Peyer's patch (tissue), 4 donors: ENCODE results near the gene PCTP. TPM values are rescaled to one million over a fixed set of nuclear protein-coding genes. Genes with fewer than 3 reads are reported as not detected.
A peak's percentile ranks its signal among the peaks of the same experiment; 100 is the strongest.

Source experiments
- DNase-seq, 3 donors: peaks; one replicate each; pipeline ENCODE4 v3.0.0-alpha.2; 2017 to 2019
- H3K27ac ChIP-seq, 4 donors: fragments of 200-600 bp; sonication (generic); one replicate each; pipeline ENCODE4 v1.5.1; 2016 to 2019
- H3K27me3 ChIP-seq, 2 donors: fragments of 200-600 bp; sonication (generic); one replicate each; pipeline ENCODE4 v1.5.1; 2019
- H3K36me3 ChIP-seq, 3 donors: fragments of 200-600 bp; sonication (generic); one replicate each; pipeline ENCODE4 v1.5.1; 2016 to 2019
- H3K4me1 ChIP-seq, 4 donors: fragments of 200-600 bp; sonication (generic); one replicate each; pipeline ENCODE4 v1.5.1; 2016 to 2019
- H3K4me3 ChIP-seq, 4 donors: fragments of 200-600 bp; sonication (generic); 1 replicate in 3 of 4; 2 replicates in 1 of 4; pipeline ENCODE4 v1.5.1; 2016 to 2019; ENCODE audit warnings: mild to moderate bottlenecking in 1 of 4
- H3K9me3 ChIP-seq, 4 donors: fragments of 200-600 bp; sonication (generic); one replicate each; pipeline ENCODE4 v1.5.1; 2016 to 2019; ENCODE audit warnings: mild to moderate bottlenecking in 1 of 4
- POLR2A ChIP-seq, 2 donors: fragments of 450-650 bp; IDR thresholded peaks; one replicate each; pipeline ENCODE4 v1.5.1; 2017; ENCODE audit warnings: antibody characterized with exemption in 2 of 2, mild to moderate bottlenecking in 2 of 2, moderate library complexity in 2 of 2
- total RNA-seq, 4 donors: library from RNA; depleted of rRNA; stranded (reverse); fragments of >200 nt; gene quantifications; one replicate each; pipeline ENCODE4 v1.1.0, GENCODE V29; 2016
- TF ChIP-seq, protein P1 (sequence below), 6 experiments: fragments of 450-650 bp in 4 of 6; fragments of 200-600 bp in 2 of 6; sonication (generic) in 1 of 6; IDR thresholded peaks; one replicate each; pipeline ENCODE4 v1.5.1; 2017 to 2019; ENCODE audit warnings: antibody characterized with exemption in 6 of 6, mild to moderate bottlenecking in 3 of 6, moderate library complexity in 1 of 6

The PCTP gene
- 10 to 100 TPM; 16.0 to 35.5 (median 26.5) TPM for total RNA-seq

DNA sequence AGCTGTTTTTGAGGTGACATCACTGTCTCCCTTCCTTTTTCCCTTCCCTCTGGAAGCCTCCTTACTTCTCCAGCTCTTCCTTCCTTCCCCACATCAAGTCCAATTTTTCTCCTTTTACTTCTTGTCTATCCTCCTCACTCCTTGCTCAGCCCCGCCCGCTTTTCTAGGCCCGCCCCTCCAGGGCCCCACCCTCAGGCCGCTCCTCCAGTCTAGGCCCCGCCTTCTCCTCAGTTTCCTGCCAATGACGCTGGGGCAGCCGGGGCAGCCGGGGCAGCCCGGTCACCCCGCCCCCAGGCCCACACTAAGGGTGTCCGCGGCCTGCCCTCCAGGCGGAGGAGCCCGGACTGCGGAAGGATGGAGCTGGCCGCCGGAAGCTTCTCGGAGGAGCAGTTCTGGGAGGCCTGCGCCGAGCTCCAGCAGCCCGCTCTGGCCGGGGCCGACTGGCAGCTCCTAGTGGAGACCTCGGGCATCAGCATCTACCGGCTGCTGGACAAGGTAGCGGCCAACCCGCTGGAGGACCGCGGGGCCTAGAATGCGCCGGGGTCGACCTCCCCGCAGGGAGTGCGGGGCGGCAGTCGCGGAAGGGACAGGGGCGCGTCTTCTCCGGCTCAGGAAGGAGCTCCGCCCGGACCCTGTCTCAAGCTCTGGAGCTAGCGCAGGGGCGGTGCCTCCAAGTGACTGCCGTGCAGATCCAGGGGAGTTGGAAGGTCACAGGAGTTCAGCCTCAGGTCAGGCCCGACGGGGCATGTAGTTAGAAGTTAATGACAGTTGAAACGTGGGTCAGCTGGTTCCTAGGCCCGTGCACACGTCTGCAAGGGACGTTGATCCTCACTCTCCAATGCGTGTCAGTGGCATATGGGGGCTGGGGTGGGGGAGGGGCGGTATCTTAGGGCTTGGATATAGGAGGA is at the start of gene PCTP:
PCTP (plus strand) TSS at position 302 of the 908 bp plus-strand sequence; CDS start at position 355, 53 bp downstream.
- peak within 1 kb of the TSS; percentile 75 to 89 (median 80) for H3K27ac ChIP-seq
- H3K36me3 ChIP-seq, result no peaks in the 10 kb centered on the region
- TF ChIP-seq, protein P1, sequence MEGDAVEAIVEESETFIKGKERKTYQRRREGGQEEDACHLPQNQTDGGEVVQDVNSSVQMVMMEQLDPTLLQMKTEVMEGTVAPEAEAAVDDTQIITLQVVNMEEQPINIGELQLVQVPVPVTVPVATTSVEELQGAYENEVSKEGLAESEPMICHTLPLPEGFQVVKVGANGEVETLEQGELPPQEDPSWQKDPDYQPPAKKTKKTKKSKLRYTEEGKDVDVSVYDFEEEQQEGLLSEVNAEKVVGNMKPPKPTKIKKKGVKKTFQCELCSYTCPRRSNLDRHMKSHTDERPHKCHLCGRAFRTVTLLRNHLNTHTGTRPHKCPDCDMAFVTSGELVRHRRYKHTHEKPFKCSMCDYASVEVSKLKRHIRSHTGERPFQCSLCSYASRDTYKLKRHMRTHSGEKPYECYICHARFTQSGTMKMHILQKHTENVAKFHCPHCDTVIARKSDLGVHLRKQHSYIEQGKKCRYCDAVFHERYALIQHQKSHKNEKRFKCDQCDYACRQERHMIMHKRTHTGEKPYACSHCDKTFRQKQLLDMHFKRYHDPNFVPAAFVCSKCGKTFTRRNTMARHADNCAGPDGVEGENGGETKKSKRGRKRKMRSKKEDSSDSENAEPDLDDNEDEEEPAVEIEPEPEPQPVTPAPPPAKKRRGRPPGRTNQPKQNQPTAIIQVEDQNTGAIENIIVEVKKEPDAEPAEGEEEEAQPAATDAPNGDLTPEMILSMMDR (IDR thresholded peaks at IDR 0.05), result peak in 4 of 6 experiments; percentile 32 to 53 (median 44)
- TF ChIP-seq POLR2A (IDR thresholded peaks at IDR 0.05), result peak; percentile 83 to 86
- no peaks in the 10 kb centered on the region for H3K9me3 ChIP-seq
- H3K4me1 ChIP-seq, result peaks cover 0 to 16% (median 0%) of the 10 kb centered on the region in 4 donors
- H3K27me3 ChIP-seq, result no peaks in the 10 kb centered on the region
- H3K4me3 ChIP-seq, result peak within 1 kb of the TSS; percentile 71 to 78 (median 75)
- peak; percentile 85 to 96 (median 95) for DNase-seq

DNA sequence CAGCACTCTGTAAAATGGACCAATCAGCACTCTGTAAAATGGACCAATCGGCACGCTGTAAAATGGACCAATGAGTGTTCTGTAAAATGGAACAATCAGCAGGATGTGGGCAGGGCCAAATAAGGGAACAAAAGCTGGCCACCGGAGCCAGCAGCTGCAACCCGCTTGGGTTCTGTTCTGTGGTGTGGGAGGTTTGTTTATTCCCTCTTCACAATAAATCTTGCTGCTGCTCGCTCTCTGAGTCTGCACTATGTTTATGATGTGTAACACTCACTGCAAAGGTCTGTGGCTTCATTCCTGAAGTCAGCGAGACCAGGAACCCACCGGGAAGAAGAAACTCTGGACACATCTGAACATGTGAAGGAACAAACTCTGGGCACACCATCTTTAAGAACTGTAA is 48.7 kb upstream of the PCTP start:
- DNase-seq, result no peak
- Histone ChIP-seq H3K36me3 (no peaks in the 10 kb centered on the region), H3K4me1 (no peaks in the 10 kb centered on the region), H3K9me3 (no peaks in the 10 kb centered on the region), H3K27me3 (no peaks in the 10 kb centered on the region), H3K4me3 (no peak overlapping the region), H3K27ac (no peak overlapping the region)
- TF ChIP-seq, protein P1 (IDR thresholded peaks at IDR 0.05), result no peak
- no peak for TF ChIP-seq POLR2A (IDR thresholded peaks at IDR 0.05)

- no peak overlapping the region for H3K27ac ChIP-seq
Observed at GRCh38 chr17:55704401-55704800, 46.5 kb upstream of the PCTP start.

DNA sequence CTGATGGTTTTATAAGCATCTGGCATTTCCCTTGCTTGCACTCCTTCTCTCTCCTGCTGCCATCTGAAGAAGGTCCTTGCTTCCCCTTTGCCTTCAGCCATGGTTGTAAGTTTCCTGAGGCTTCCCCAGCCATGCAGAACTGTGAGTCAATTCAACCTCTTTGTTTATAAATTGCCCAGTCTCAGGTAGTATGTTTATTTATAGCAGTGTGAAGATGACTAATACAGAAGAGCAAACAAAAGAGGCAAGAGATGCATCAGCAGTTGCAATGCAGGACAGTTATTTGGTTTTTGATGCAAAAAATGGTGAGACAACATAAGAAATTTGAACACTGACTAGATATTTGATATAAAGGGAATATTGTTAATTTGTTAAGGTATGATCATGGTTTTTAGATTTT is 45.0 kb upstream of the PCTP start:
- H3K36me3 ChIP-seq, result no peaks in the 10 kb centered on the region
- H3K27ac ChIP-seq, result no peak overlapping the region
- H3K4me1 ChIP-seq, result peaks cover 0 to 4% (median 0%) of the 10 kb centered on the region in 4 donors
- H3K4me3 ChIP-seq, result no peak overlapping the region
- TF ChIP-seq, protein P1 (IDR thresholded peaks at IDR 0.05), result no peak
- TF ChIP-seq POLR2A (IDR thresholded peaks at IDR 0.05), result no peak
- no peak for DNase-seq
- H3K9me3 ChIP-seq, result no peaks in the 10 kb centered on the region
- H3K27me3 ChIP-seq, result no peaks in the 10 kb centered on the region

More at GRCh38 chr17:55704401-55704800, 46.5 kb upstream of the PCTP start:
- no peak for DNase-seq
- Histone ChIP-seq H3K4me3 (no peak overlapping the region), H3K4me1 (peaks cover 0 to 4% (median 0%) of the 10 kb centered on the region in 4 donors), H3K36me3 (no peaks in the 10 kb centered on the region), H3K9me3 (no peaks in the 10 kb centered on the region), H3K27me3 (no peaks in the 10 kb centered on the region)
- TF ChIP-seq, protein P1 (IDR thresholded peaks at IDR 0.05), result no peak
- TF ChIP-seq POLR2A (IDR thresholded peaks at IDR 0.05), result no peak

- DNase-seq, result no peak
- no peaks in the 10 kb centered on the region for H3K27me3 ChIP-seq
- H3K4me1 ChIP-seq, result peaks cover 0 to 4% (median 0%) of the 10 kb centered on the region in 4 donors
- TF ChIP-seq, protein P1 (IDR thresholded peaks at IDR 0.05), result no peak
- no peak for TF ChIP-seq POLR2A (IDR thresholded peaks at IDR 0.05)
- H3K36me3 ChIP-seq, result no peaks in the 10 kb centered on the region
- no peak overlapping the region for H3K27ac ChIP-seq
- no peaks in the 10 kb centered on the region for H3K9me3 ChIP-seq
- no peak overlapping the region for H3K4me3 ChIP-seq
Observed at GRCh38 chr17:55706808-55707773, 43.8 kb upstream of the PCTP start.
